GM12878 (cell line): ENCODE data around the gene CD82. TPM values are rescaled to one million over a fixed set of nuclear protein-coding genes. Genes with fewer than 3 reads are reported as not detected.

Experiments used
- ATAC-seq: fragments of 200-7000 bp; cut with Tn5 transposase; 3 replicates; pipeline ENCODE4 v1.9.1; 2020; ENCODE audit warnings: mild to moderate bottlenecking, moderate library complexity
- BruUV-seq: library from RNA; stranded (reverse); fragments of 400-500 nt; replicated peaks from 2 replicates; lab custom pipeline; 2021; lab: Mats Ljungman, UMichigan
- CTCF ChIA-PET: fragments of 300-600 bp; sonication (Branson Sonifier 250); formaldehyde crosslinking; extraction: SDS; loops from one replicate; lab custom pipeline; 2021; ENCODE audit warnings: inconsistent platforms; lab: Yijun Ruan, JAX
- POLR2A ChIA-PET: fragments of 350-600 bp; formaldehyde crosslinking; extraction: SDS; loops from one replicate; lab custom pipeline; 2021; ENCODE audit warnings: inconsistent platforms; lab: Charles Lee
- RAD21 ChIA-PET: fragments of 300-600 bp; sonication (Branson Sonifier 250); formaldehyde crosslinking; loops from one replicate; lab custom pipeline; 2023; ENCODE audit warnings: antibody characterized with exemption; ENCODE audit not compliant: unreplicated experiment; lab: Charles Lee
- SMC1A ChIA-PET: fragments of 300-600 bp; sonication (Branson Sonifier 250); formaldehyde crosslinking; loops from one replicate; lab custom pipeline; 2023; ENCODE audit not compliant: unreplicated experiment, uncharacterized antibody; lab: Charles Lee
- DNase-seq: peaks from one replicate; pipeline ENCODE4 v3.0.0-alpha.2; 2011; ENCODE audit warnings: low read depth, low spot score
- FAIRE-seq: peaks from 3 replicates; lab custom pipeline; 2011; peaks lifted over from hg19 to GRCh38; lab: Jason Lieb, UNC
- H2AFZ ChIP-seq: 2 replicates; pipeline ENCODE4 v1.6.0; 2011; ENCODE audit warnings: low read depth, low read length, control low read depth; ENCODE audit not compliant: control insufficient read depth
- H3K27ac ChIP-seq: 2 replicates; pipeline ENCODE4 v1.5.1; 2011; ENCODE audit warnings: control low read depth; ENCODE audit not compliant: control insufficient read depth, insufficient read depth
- H3K27me3 ChIP-seq, 2 experiments: replicated peaks in 1 of 2; 2 replicates each; pipeline versions ENCODE4 v1.6.0 to v1.6.1; 2011; ENCODE audit warnings: low read length in 1 of 2; ENCODE audit not compliant: control insufficient read depth in 2 of 2, insufficient read depth in 2 of 2
- H3K36me3 ChIP-seq, 2 experiments: 2 replicates each; pipeline ENCODE4 v1.5.1; 2011; ENCODE audit warnings: low read length in 1 of 2; ENCODE audit not compliant: control insufficient read depth in 2 of 2, insufficient read depth in 2 of 2
- H3K4me1 ChIP-seq: 2 replicates; pipeline ENCODE4 v1.6.1; 2011; ENCODE audit warnings: mild to moderate bottlenecking, low read length, moderate library complexity, mixed read lengths; ENCODE audit not compliant: control insufficient read depth, insufficient read depth
- H3K4me2 ChIP-seq: 2 replicates; pipeline ENCODE4 v1.6.0; 2011; ENCODE audit warnings: control low read depth; ENCODE audit not compliant: control insufficient read depth, insufficient read depth
- H3K4me3 ChIP-seq: fragments of 200-600 bp; sonication (generic); 2 replicates; pipeline ENCODE4 v1.5.1; 2016
- H3K79me2 ChIP-seq: 2 replicates; pipeline ENCODE4 v1.6.0; 2011; ENCODE audit warnings: low read length; ENCODE audit not compliant: control insufficient read depth, insufficient read depth
- H3K9ac ChIP-seq: 2 replicates; pipeline ENCODE4 v1.8.0; 2011; ENCODE audit warnings: low read length, control low read depth, mixed read lengths; ENCODE audit not compliant: control insufficient read depth, insufficient read depth
- H3K9me3 ChIP-seq: replicated peaks from 3 replicates; pipeline ENCODE4 v1.5.1; 2011; ENCODE audit warnings: mild to moderate bottlenecking, low read length; ENCODE audit not compliant: control insufficient read depth, insufficient read depth
- H4K20me1 ChIP-seq: 2 replicates; pipeline ENCODE4 v1.6.0; 2011; ENCODE audit not compliant: control insufficient read depth, insufficient read depth
- CBX3 ChIP-seq: fragments of 200-600 bp; sonication (generic); IDR thresholded peaks from 2 replicates; pipeline ENCODE4 v1.6.1; 2016; ENCODE audit warnings: low read depth, borderline replicate concordance
- DPF2 ChIP-seq: fragments of 450-650 bp; IDR thresholded peaks from 2 replicates; pipeline ENCODE4 v1.6.1; 2017; ENCODE audit warnings: mild to moderate bottlenecking
- E4F1 ChIP-seq: fragments of 450-650 bp; IDR thresholded peaks from 2 replicates; pipeline ENCODE4 v1.6.1; 2018; ENCODE audit warnings: borderline replicate concordance, mild to moderate bottlenecking; ENCODE audit not compliant: partially characterized antibody
- EGR1 ChIP-seq, 2 experiments: IDR thresholded peaks; 1 replicate in 1 of 2; 2 replicates in 1 of 2; pipeline ENCODE4 v1.6.1; 2011 to 2012; ENCODE audit warnings: low read depth in 2 of 2, low read length in 2 of 2, borderline replicate concordance in 1 of 2, mild to moderate bottlenecking in 1 of 2, moderate library complexity in 1 of 2
- FOS ChIP-seq: IDR thresholded peaks from 3 replicates; pipeline ENCODE4 v1.6.1; 2011; ENCODE audit warnings: borderline replicate concordance; ENCODE audit not compliant: insufficient read length; ENCODE audit errors: extremely low read depth
- IKZF1 ChIP-seq: fragments of 450-650 bp; conservative IDR thresholded peaks from 2 replicates; pipeline ENCODE4 v1.6.1; 2017; ENCODE audit warnings: antibody characterized with exemption, mild to moderate bottlenecking
- IRF4 ChIP-seq: IDR thresholded peaks from 2 replicates; pipeline ENCODE4 v1.6.1; 2011; ENCODE audit warnings: low read depth, low read length
- KAT2A ChIP-seq: conservative IDR thresholded peaks from 2 replicates; pipeline ENCODE4 v1.6.1; 2011; ENCODE audit warnings: low read depth, low read length; ENCODE audit not compliant: control insufficient read depth
- KLF5 ChIP-seq: fragments of 450-650 bp; IDR thresholded peaks from 2 replicates; pipeline ENCODE4 v1.6.1; 2014; ENCODE audit warnings: mild to moderate bottlenecking; ENCODE audit not compliant: partially characterized antibody
- LARP7 ChIP-seq: fragments of 450-650 bp; IDR thresholded peaks from 2 replicates; pipeline ENCODE4 v1.6.1; 2017; ENCODE audit warnings: mild to moderate bottlenecking
- MYB ChIP-seq: fragments of 150-350 bp; IDR thresholded peaks from 2 replicates; pipeline ENCODE4 v1.6.1; 2014; ENCODE audit warnings: mild to moderate bottlenecking, low read depth, low read length, borderline replicate concordance
- PML ChIP-seq: IDR thresholded peaks from 2 replicates; pipeline ENCODE4 v1.6.1; 2012; ENCODE audit warnings: low read length, inconsistent platforms
- POLR2AphosphoS5 ChIP-seq: IDR thresholded peaks from 2 replicates; pipeline ENCODE4 v1.6.1; 2011; ENCODE audit warnings: mild to moderate bottlenecking, low read length, inconsistent platforms
- RUNX3 ChIP-seq: IDR thresholded peaks from 2 replicates; pipeline ENCODE4 v1.6.1; 2012; ENCODE audit warnings: low read length, inconsistent platforms
- SUZ12 ChIP-seq: fragments of 200-600 bp; sonication (generic); IDR thresholded peaks from one replicate; pipeline ENCODE4 v1.6.1; 2018; ENCODE audit warnings: antibody characterized with exemption, mild to moderate bottlenecking; ENCODE audit not compliant: unreplicated experiment
- TBL1XR1 ChIP-seq: IDR thresholded peaks from 2 replicates; pipeline ENCODE4 v1.6.1; 2012; ENCODE audit warnings: low read depth, low read length, improper control_type of control experiment
- WGBS: methylation state at CpG from one replicate; pipeline ENCODE4 v1.1.6; 2016; ENCODE audit warnings: low lambda C conversion rate; ENCODE audit not compliant: insufficient replicate concordance, insufficient coverage; ENCODE audit errors: missing lambda C conversion rate; 5-methylcytosine and 5-hydroxymethylcytosine counted together
- in situ Hi-C: fragments of 300-500 bp; cut with MboI; formaldehyde crosslinking; loops from 9 replicates; pipeline ENCODE4 v1.14.3; 2018; ENCODE audit warnings: mixed read lengths
- intact Hi-C: fragments of 100-400 bp; cut with micrococcal nuclease; formaldehyde crosslinking; loops from one replicate; pipeline ENCODE4 v1.14.2; 2022; ENCODE audit not compliant: unreplicated experiment
- polyA plus RNA-seq, 11 experiments: library from polyadenylated mRNA; depleted of rRNA in 4 of 11; unstranded in 6 of 11; stranded (reverse) in 5 of 11; fragments of >200 nt; fragmentation: Nextera tagmentation in 4 of 11; fragmentation: Illumina TruSeq in 1 of 11; extraction: Ambion mirVana in 4 of 11; extraction: Trizol in 1 of 11; gene quantifications; 1 replicate in 1 of 11; 2 replicates in 10 of 11; pipeline versions ENCODE4 v1.2.1 to v1.2.3, GENCODE V29; 2011 to 2016; ENCODE audit warnings: inconsistent platforms in 2 of 11, missing spikeins in 2 of 11, low read depth in 1 of 11
- total RNA-seq, 4 experiments: library from RNA; depleted of rRNA in 3 of 4; stranded (reverse); fragments of >200 nt in 3 of 4; fragmentation: Illumina TruSeq in 1 of 4; extraction: Trizol in 1 of 4; gene quantifications; 2 replicates each; pipeline versions ENCODE4 v1.2.1 to v1.2.3, GENCODE V29; 2013 to 2021
- TF ChIP-seq, protein P1 (sequence below): fragments of 150-350 bp; IDR thresholded peaks from 2 replicates; pipeline ENCODE4 v1.6.1; 2014; ENCODE audit warnings: mild to moderate bottlenecking, low read depth, low read length

CD82 gene
- total and polyA plus RNA-seq, 10 of the 15 experiments (the other 5 are each of a cell fraction or from before 2014, with no cell fraction given) = 5.2 to 180 (median 84.7) TPM

DNA sequence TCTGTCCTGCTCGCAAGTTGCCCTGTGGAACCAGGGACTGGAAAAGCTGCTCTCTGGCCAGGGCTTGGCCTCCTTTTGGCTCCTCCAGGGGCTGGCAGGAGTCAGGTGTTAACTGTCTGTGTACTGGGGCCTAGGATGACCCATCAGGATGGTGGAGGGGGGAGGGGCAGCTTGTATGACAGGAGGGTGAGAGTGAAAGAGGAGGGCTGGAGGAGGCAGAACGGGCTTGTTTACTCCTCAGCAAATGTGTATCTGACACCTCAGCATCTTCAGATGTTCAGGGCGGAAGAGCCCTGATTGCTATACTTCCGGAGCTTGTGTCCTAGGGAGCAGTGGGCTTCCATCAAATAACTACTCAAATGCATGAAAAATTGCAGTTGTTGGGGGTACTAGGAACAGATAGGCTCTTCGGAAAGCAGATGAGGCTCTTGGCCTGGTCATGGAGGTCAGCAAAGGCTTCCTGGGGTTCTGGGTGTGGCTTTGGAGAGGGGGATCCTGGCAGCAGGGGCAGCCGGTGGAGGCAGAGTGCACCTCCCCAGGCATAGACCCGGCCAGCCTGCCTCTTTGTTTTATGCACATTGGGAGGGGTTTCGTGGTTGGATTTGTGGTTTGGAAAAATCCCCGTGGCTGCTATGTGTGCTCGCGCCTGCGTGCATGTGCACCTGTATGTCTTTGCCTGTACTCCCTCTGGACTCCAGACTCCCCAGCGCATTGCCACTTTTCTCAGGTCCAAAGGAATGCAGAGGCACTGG, 31.2 kb downstream of the CD82 start:
- Histone ChIP-seq H3K9ac (peak overlapping the region; percentile 72), H4K20me1 (no peaks in the 10 kb centered on the region), H3K4me3 (peak overlapping the region; percentile 49; the same call in 1 of the 2 replicates), H3K4me2 (peak overlapping the region; percentile 81), H3K79me2 (peaks cover 9% of the 10 kb centered on the region), H3K27me3 (no peaks in the 10 kb centered on the region), H3K9me3 (no peaks in the 10 kb centered on the region), H2AFZ (peak overlapping the region; percentile 51), H3K36me3 (peaks cover 10 to 24% of the 10 kb centered on the region in 2 experiments; a peak in 3 of 4 replicates), H3K4me1 (peaks cover 71% of the 10 kb centered on the region), H3K27ac (peak overlapping the region; percentile 91)
- ATAC-seq (peak; percentile 73), FAIRE-seq (peak; percentile 90), DNase-seq (peak; percentile 84)
- intact Hi-C loops = loop anchor here (1.0 to 2.0 kb wide), 3 partner anchors 13 to 28 kb away; no protein-coding TSS in a partner anchor
- BruUV-seq = TSS peak; percentile 71
- ChIA-PET SMC1A (interaction anchor here (0.8 to 11.3 kb wide), 13 partner anchors 11 to 37 kb away, joined by 3 to 160 read pairs (median 9); no protein-coding TSS in a partner anchor), RAD21 (interaction anchor here (0.9 to 13.7 kb wide), 10 partner anchors 11 to 39 kb away, joined by 3 to 196 read pairs (median 17); partner anchors contain the start of gene CD82), CTCF (interaction anchor here (0.8 to 9.3 kb wide), 15 partner anchors 11 to 39 kb away, joined by 3 to 88 read pairs (median 6); partner anchors contain the start of gene CD82), POLR2A (interaction anchor here (1.0 to 21.2 kb wide), 5 partner anchors 7 to 29 kb away, joined by 3 to 434 read pairs (median 10); partner anchors contain the start of gene CD82)
- in situ Hi-C loops = loop anchor here (25.0 kb wide), 1 partner anchor 1234 kb away; the partner anchor contains the start of gene TTC17
- WGBS = under 1% methylated on average over 13 of the region's 13 CpGs
- TF ChIP-seq, protein P1, sequence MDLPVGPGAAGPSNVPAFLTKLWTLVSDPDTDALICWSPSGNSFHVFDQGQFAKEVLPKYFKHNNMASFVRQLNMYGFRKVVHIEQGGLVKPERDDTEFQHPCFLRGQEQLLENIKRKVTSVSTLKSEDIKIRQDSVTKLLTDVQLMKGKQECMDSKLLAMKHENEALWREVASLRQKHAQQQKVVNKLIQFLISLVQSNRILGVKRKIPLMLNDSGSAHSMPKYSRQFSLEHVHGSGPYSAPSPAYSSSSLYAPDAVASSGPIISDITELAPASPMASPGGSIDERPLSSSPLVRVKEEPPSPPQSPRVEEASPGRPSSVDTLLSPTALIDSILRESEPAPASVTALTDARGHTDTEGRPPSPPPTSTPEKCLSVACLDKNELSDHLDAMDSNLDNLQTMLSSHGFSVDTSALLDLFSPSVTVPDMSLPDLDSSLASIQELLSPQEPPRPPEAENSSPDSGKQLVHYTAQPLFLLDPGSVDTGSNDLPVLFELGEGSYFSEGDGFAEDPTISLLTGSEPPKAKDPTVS = no peak
- TF ChIP-seq FOS = no peak
- 0 out of 2 replicates have a peak, but pooled peaks have one; percentile 40 for TF ChIP-seq IRF4
- TF ChIP-seq PML = no peak
- peak; percentile 47 for TF ChIP-seq KLF5
- TF ChIP-seq DPF2 = peak; percentile 57; the same call in 1 of the 2 replicates
- TF ChIP-seq MYB = no peak
- TF ChIP-seq TBL1XR1 = no peak
- TF ChIP-seq RUNX3 = peak; percentile 97
- TF ChIP-seq POLR2AphosphoS5 = no peak
- peak; percentile 74 for TF ChIP-seq IKZF1
- no peak for TF ChIP-seq CBX3
- TF ChIP-seq EGR1 (IDR thresholded peaks at IDR 0.05; ENCODE audit: borderline replicate concordance in 1 of 2, low read depth in 2 of 2, low read length in 2 of 2) = no peak
- no peak for TF ChIP-seq E4F1
- TF ChIP-seq KAT2A = no peak
- no peak for TF ChIP-seq SUZ12
- TF ChIP-seq LARP7 = no peak
